ENCODE measurements around the gene GPX3.

GRCh38 chr5:151029179-151030055, 9.0 kb downstream of the GPX3 start:
- TF ChIP-seq ZBTB33 (CRISPR knock-in tag; IDR thresholded peaks at IDR 0.05) = no peak
- TF ChIP-seq FOXM1 (IDR thresholded peaks at IDR 0.05; ENCODE audit: low read depth) = no peak
- no peak for TF ChIP-seq FOXM1 (CRISPR knock-in tag; IDR thresholded peaks at IDR 0.05; ENCODE audit: low read depth)
- no peak for TF ChIP-seq ZNF75A (CRISPR knock-in tag; IDR thresholded peaks at IDR 0.05)
- TF ChIP-seq MAFK (IDR thresholded peaks at IDR 0.05; ENCODE audit: low read length) = no peak

All from K562 (cell line).